ENCODE data around the gene AHR. TPM values are rescaled to one million over a fixed set of nuclear protein-coding genes. Genes with fewer than 3 reads are reported as not detected.

AHR gene
- total RNA-seq, 6 donors from 2014 or later = 68.8 to 236 (median 95.6) TPM

DNA sequence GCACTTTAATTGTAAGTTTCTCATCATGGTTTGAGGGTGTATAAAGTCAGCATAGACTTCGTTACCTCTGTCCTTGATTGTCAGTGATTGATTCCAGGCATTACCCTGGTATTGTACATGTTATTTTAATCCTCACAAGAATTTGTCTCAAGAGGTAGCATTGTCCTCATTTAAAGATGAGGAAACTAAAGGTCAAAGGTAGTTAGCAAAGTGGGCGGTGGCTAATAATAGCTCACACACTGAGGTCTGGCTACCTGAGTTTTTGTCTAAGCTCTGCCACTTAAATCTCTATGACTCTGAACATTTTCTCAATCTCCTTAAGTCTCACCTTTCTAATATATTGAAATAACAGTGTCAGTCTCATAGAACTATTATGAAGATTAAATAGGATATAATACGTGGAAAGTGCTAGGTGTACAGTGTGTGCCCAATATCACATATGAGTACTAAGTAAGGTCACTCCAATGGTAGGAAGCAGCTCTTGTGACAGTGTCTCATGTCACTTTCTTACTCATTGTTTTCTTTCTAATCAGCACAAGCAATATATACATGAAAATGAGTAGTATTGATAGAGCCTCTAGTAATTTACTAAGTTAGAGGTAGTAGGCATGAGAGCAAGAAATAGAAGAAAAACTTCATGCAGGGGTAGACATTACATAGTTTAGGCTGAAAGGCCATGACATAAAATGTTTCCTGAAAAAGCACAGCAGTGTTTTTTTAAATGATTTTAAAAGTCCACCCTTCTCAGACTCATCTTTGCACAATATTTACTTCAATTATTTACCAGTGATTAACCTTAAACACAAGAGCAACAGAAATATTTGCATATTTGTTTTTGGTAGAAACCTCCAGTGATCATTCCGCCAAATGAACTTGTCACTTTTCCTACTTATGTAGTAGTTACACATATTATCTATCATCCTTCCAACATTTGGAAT lies 21.0 kb downstream of the AHR start:
- no peak for DNase-seq
- Histone ChIP-seq H3K27ac (peak overlapping the region in 1 of 4 donors; percentile 9), H3K9me3 (no peaks in the 10 kb centered on the region), H3K36me3 (peaks cover 0 to 27% (median 0%) of the 10 kb centered on the region in 4 donors), H3K27me3 (no peaks in the 10 kb centered on the region), H3K4me3 (no peak overlapping the region), H3K4me1 (peaks cover 25 to 55% (median 38%) of the 10 kb centered on the region in 4 donors)
- TF ChIP-seq POLR2A (IDR thresholded peaks at IDR 0.05) (no peak), POLR2AphosphoS5 (IDR thresholded peaks at IDR 0.05) (no peak), EP300 (IDR thresholded peaks at IDR 0.05) (no peak)
- TF ChIP-seq, protein P1, sequence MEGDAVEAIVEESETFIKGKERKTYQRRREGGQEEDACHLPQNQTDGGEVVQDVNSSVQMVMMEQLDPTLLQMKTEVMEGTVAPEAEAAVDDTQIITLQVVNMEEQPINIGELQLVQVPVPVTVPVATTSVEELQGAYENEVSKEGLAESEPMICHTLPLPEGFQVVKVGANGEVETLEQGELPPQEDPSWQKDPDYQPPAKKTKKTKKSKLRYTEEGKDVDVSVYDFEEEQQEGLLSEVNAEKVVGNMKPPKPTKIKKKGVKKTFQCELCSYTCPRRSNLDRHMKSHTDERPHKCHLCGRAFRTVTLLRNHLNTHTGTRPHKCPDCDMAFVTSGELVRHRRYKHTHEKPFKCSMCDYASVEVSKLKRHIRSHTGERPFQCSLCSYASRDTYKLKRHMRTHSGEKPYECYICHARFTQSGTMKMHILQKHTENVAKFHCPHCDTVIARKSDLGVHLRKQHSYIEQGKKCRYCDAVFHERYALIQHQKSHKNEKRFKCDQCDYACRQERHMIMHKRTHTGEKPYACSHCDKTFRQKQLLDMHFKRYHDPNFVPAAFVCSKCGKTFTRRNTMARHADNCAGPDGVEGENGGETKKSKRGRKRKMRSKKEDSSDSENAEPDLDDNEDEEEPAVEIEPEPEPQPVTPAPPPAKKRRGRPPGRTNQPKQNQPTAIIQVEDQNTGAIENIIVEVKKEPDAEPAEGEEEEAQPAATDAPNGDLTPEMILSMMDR (IDR thresholded peaks at IDR 0.05) = no peak
- no peak for ATAC-seq (ENCODE audit: low FRiP score in 2 of 2)
- WGBS, 2 donors = 87 to 93% methylated on average over 4 of the region's 4 CpGs

DNA sequence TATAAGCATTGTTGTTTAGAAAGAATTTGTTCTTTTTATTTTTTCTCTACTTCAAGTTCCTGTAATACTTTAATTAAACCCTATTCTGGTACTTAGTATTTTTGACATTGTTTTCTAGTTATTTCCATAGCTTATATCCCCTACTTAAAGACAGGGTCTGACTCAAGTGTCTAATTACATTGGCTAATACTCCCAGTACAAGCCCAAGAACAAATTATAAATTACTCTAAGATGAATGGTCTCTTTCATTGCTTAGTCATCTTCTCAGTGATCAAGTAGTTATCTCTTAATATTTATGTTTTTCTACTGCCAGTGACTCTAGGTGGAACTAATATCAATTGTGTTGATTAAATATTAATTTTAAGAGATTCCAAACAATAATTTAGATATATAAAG lies 21.6 kb downstream of the AHR start:
- peak overlapping the region in 1 of 4 donors; percentile 9 for H3K27ac ChIP-seq
- H3K4me1 ChIP-seq = peaks cover 25 to 51% (median 37%) of the 10 kb centered on the region in 4 donors

DNA sequence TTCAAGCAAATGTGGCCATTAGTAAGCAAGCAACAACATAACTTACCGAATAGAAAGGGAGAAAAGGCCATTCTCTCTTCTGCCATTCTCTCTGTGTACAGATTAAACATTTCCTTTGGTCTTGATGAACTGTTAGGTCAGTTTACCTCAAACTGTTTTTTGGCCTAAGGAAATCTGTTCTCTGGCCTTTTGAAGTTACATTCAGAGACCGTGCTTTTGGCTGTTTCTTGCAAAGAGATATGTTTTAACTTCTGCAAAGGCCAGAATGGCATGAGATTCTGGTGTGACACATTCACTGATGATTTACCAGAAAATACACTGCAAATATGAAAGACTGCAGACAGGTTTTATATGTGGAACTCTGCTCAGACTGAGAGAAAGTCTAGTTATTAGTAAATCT lies 22.2 kb downstream of the AHR start:
- peaks cover 25 to 51% (median 39%) of the 10 kb centered on the region in 4 donors for H3K4me1 ChIP-seq
- peak overlapping the region in 3 of 4 donors; percentile 9 to 14 (median 9) for H3K27ac ChIP-seq
- TF ChIP-seq, protein P1 (IDR thresholded peaks at IDR 0.05) = no peak
- no peak for TF ChIP-seq EP300 (IDR thresholded peaks at IDR 0.05)
- no peak for TF ChIP-seq POLR2AphosphoS5 (IDR thresholded peaks at IDR 0.05)

More for the DNA sequence above, 21.6 kb downstream of the AHR start:
- Histone ChIP-seq H3K9me3 (no peaks in the 10 kb centered on the region), H3K27me3 (no peaks in the 10 kb centered on the region), H3K4me3 (no peak overlapping the region), H3K36me3 (peaks cover 0 to 30% (median 0%) of the 10 kb centered on the region in 4 donors)
- DNase-seq (no peak), ATAC-seq (ENCODE audit: low FRiP score in 2 of 2) (peak in 1 of 2 donors; percentile 26)
- TF ChIP-seq POLR2AphosphoS5 (IDR thresholded peaks at IDR 0.05) (no peak), POLR2A (IDR thresholded peaks at IDR 0.05) (no peak), EP300 (IDR thresholded peaks at IDR 0.05) (no peak)
- TF ChIP-seq, protein P1 (IDR thresholded peaks at IDR 0.05) = no peak

DNA sequence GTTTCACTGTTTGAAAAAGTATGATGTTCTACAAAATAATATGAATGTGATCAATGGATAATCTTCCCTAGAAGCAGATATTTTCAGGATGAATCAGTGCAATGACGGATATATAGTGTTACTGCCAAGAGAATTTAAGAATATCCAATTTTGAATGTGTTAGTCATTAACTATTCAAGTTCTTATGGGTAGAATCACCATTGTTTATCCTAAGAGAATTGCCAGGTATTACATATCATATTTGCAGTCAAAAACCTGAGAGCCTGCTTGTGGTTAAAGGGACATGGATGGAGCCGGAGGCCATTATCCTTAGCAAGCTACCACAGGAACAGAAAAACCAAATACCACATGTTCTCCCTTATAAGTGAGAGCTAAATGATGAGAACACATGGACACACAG lies 26.9 kb downstream of the AHR start:
- peaks cover 6 to 58% (median 10%) of the 10 kb centered on the region in 4 donors for H3K36me3 ChIP-seq
- ATAC-seq (ENCODE audit: low FRiP score in 2 of 2) (no peak), DNase-seq (no peak)
- H3K9me3 ChIP-seq = no peaks in the 10 kb centered on the region
- TF ChIP-seq POLR2AphosphoS5 (IDR thresholded peaks at IDR 0.05) (no peak), POLR2A (IDR thresholded peaks at IDR 0.05) (no peak), EP300 (IDR thresholded peaks at IDR 0.05) (no peak)
- TF ChIP-seq, protein P1 (IDR thresholded peaks at IDR 0.05) = no peak
- no peak overlapping the region for H3K4me3 ChIP-seq
- H3K27ac ChIP-seq = peak overlapping the region in 1 of 4 donors; percentile 53
- no peaks in the 10 kb centered on the region for H3K27me3 ChIP-seq
- peaks cover 7 to 45% (median 19%) of the 10 kb centered on the region in 4 donors for H3K4me1 ChIP-seq
- WGBS, 2 donors = 73 to 83% methylated on average over 2 of the region's 2 CpGs

More for the DNA sequence above, 22.2 kb downstream of the AHR start:
- no peaks in the 10 kb centered on the region for H3K9me3 ChIP-seq
- no peaks in the 10 kb centered on the region for H3K27me3 ChIP-seq
- DNase-seq (no peak), ATAC-seq (ENCODE audit: low FRiP score in 2 of 2) (no peak)
- peaks cover 0 to 35% (median 2%) of the 10 kb centered on the region in 4 donors for H3K36me3 ChIP-seq
- WGBS, 2 donors = 40 to 54% methylated on average over 2 of the region's 2 CpGs
- no peak overlapping the region for H3K4me3 ChIP-seq

All from upper lobe of left lung (tissue), 6 donors.